GM12872 (cell line): ENCODE measurements around the gene NXN.

Source experiments
- CTCF ChIP-seq: IDR thresholded peaks from 3 replicates; pipeline ENCODE4 v1.5.1; 2011; ENCODE audit warnings: low read depth, mild to moderate bottlenecking, low read length, moderate library complexity; ENCODE audit not compliant: insufficient read depth

Gene NXN

GRCh38 chr17:836151-836550 lies 143.4 kb downstream of the NXN start:
- no peak for TF ChIP-seq CTCF

- no peak for TF ChIP-seq CTCF
Measured at GRCh38 chr17:835263-835662, 144.3 kb downstream of the NXN start.

GRCh38 chr17:834136-834535 lies 145.4 kb downstream of the NXN start:
- TF ChIP-seq CTCF: no peak

GRCh38 chr17:830950-831349 lies 148.6 kb downstream of the NXN start:
- TF ChIP-seq CTCF: no peak

- TF ChIP-seq CTCF: no peak
Measured at GRCh38 chr17:830381-830780, 149.2 kb downstream of the NXN start.

GRCh38 chr17:828761-829160 lies 150.8 kb downstream of the NXN start:
- TF ChIP-seq CTCF: no peak

GRCh38 chr17:826778-827177 lies 152.8 kb downstream of the NXN start:
- no peak for TF ChIP-seq CTCF

GRCh38 chr17:825216-825615 lies 154.4 kb downstream of the NXN start:
- no peak for TF ChIP-seq CTCF
